Epithelial cell of esophagus (primary cell): ENCODE measurements around the gene GNPDA1.

Source experiments
- DNase-seq: peaks from one replicate; pipeline ENCODE4 v3.0.0; 2010; ENCODE audit warnings: low read depth
- H3K4me3 ChIP-seq: 2 replicates; pipeline ENCODE4 v1.5.1; 2011; ENCODE audit warnings: mild to moderate bottlenecking, low read length, control low read depth
- TF ChIP-seq, protein P1 (sequence below): IDR thresholded peaks from 2 replicates; pipeline ENCODE4 v1.5.1; 2011; ENCODE audit warnings: low read depth, mild to moderate bottlenecking, low read length, control low read depth, inconsistent platforms; ENCODE audit not compliant: insufficient read depth; ENCODE audit errors: missing control alignments

GNPDA1 gene

DNA sequence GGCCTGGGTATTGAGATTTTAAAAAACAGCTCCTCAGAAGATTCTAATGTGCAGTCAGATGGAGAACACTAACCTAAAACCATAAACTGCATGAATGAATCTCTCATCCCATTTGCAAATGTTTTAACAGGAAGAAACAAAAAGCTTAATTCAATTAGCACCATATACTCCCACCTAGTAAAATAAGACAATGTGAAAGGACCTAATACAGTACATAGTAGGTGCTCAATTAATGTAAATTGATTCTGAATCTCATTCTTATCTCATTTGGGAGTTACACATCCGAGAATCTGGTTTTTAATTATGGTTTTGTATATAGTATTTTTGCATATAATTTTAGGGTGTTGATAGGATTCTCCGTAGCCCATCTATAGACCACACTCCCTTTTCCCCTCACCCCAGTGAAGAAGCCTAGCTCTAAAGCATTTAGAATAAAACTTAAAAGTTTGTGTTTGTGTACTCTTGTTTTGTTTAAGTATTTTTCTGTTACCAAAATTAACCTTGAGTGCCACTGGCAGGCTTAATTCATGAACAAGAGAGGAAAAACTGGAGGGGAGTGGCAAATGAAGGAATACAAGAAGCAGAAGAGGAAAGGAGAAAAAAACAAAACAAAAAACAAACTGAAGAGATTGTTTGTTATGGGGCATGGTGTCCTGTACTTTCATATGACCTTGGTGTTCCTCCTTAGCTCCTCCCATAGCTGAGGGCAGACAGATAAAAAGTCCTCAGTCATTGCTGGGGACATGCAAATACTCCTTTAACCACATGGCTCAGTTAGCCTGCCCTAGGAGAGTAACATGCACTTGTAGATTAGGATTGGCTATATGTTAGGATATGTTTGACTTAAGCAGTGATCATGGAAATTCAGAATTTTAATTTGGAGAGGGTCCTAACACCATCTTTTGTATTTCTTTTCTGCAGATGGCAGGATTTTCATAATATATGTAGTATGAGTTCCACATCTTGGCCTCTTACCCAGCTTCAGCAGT is 42.8 kb downstream of the GNPDA1 start:
- TF ChIP-seq, protein P1, sequence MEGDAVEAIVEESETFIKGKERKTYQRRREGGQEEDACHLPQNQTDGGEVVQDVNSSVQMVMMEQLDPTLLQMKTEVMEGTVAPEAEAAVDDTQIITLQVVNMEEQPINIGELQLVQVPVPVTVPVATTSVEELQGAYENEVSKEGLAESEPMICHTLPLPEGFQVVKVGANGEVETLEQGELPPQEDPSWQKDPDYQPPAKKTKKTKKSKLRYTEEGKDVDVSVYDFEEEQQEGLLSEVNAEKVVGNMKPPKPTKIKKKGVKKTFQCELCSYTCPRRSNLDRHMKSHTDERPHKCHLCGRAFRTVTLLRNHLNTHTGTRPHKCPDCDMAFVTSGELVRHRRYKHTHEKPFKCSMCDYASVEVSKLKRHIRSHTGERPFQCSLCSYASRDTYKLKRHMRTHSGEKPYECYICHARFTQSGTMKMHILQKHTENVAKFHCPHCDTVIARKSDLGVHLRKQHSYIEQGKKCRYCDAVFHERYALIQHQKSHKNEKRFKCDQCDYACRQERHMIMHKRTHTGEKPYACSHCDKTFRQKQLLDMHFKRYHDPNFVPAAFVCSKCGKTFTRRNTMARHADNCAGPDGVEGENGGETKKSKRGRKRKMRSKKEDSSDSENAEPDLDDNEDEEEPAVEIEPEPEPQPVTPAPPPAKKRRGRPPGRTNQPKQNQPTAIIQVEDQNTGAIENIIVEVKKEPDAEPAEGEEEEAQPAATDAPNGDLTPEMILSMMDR = no peak
- DNase-seq = no peak
- H3K4me3 ChIP-seq = peak overlapping the region; percentile 88

DNA sequence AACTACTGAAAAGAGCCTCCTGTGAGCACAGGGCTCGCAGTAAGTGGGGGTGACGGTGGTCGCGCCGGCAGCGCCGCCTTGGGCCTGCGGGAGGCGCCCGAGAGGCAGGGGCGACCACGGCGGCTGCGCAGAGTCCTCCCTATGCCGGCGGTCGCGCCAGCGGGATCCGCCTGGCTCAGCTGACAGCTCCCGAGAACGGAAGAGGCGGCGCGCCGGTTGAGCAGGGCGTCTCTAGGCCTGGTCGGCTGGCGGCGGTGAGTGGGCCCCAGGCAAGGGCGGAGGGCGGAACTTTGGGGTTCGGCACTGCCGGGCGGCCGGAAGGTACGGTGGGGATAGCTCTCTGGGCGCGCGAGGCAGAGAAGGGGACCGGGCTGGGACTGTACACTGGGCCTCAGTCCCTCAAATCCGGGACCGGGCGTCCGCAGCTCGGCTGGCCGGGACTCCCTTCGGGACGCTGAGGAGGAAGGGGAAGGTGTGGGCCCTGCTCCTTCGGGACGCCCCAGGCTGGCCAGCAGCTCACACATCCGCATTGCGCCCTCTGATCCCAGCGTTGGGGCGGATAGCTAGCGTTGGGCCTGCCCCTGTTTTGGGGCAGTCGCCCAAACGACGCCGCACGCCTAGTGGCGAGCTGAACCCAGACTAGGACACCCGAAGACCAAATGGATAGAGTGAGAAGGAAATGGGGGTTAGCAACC is 43.8 kb downstream of the GNPDA1 start, which contains the start of gene RNF14:
Gene RNF14, plus strand, starts transcription at position 192 of the 695 bp plus-strand sequence. CDS start 4,484 bp downstream, outside the sequence.
- TF ChIP-seq, protein P1 = peak; percentile 61
- DNase-seq = peak; percentile 96
- peak within 1 kb of the TSS; percentile 88 for H3K4me3 ChIP-seq

DNA sequence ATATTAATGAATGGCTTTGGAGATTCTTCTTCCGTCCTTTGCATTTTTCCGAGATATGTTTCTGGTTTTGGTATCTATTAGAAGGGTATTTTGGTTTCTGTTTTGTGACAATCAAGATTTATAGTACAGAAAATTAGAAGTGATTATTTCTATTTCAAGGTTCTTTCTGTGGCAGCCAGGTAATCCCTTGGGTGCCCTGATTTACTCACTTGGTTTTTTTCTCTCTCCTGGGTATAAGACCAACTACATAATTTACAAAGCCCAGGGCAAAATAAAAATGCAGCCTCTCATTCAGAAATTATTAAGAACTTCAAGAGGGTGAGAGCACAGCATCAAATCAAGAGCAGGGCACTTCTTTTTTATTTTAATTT is 45.9 kb downstream of the GNPDA1 start:
- H3K4me3 ChIP-seq = no peak overlapping the region
- TF ChIP-seq, protein P1 = no peak
- no peak for DNase-seq

DNA sequence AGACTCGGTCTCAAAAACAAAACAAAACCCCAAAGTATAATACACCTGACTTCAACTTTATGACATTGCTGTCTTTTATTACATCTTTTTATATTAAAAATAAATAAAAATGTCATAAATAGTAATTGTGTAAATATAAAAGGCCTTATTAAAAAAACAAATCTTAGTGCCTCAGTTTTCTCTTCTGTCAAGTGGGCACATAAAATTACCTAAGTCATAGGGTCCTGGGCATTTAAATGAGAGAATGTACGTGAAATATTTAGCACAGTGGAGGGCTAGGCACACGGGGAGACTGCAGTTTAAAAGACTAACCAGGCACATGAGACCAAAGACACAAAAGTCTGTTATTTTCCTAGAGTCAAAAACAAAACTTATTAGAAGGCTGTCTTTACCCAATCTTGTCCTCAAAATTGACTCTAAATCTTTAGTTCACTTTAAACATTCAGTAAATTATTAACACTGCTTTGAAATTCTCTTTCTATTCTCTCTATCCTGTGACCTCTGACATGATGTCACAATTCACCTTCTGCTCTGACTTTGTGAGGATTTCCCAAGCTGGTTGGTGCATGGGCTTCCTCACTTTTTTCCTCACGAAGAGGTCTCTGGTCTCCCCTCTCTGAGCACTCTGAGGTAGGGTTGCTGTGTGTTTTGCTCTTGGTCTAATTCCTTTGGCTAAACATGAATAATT is 46.4 kb downstream of the GNPDA1 start:
- DNase-seq = no peak
- TF ChIP-seq, protein P1 = no peak
- no peak overlapping the region for H3K4me3 ChIP-seq

DNA sequence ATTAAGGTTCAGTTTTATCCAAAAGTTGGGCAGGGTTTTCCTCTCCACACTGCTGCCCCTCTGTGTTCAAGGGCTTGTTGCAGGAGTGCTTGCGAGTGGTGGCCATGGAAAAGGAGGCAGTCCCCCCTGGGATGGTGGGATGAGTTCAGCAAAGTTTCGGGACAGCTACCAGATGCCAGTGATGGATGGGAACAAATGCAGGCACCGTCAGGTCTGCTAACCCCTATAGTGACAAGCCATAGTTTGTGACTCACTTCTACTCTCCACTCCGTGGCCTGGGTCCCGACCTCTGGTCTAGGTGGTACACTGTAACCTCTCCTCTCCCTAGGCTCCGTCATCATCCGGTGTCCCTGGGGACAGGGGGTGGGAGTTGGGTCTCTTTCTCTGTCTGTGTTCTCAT is 47.8 kb downstream of the GNPDA1 start:
- TF ChIP-seq, protein P1 = no peak
- H3K4me3 ChIP-seq = no peak overlapping the region
- no peak for DNase-seq

DNA sequence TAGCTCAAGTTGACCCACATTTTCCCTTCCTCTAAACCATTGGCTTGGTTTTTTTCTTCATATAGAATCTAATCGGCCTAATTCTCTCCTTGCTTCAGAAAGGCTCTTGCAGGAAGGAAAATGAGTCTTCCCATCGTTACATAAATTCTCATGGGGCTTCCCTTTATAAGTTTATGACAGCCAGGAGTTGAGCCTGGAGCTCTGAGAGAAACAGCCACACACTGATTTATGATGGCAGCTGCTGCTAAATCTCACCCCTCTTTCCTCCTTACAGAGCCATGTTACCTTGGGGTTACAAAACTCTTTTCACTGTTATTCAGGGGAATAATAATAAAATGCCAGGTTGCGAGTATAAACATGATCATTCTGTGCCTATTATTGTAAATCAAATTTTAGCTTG is 49.1 kb downstream of the GNPDA1 start:
- TF ChIP-seq, protein P1 = no peak
- H3K4me3 ChIP-seq = no peak overlapping the region
- no peak for DNase-seq
